ENCODE data around the gene ZIC2.
"Not testable (repeated sequence)": the region's sequence is repeated elsewhere in the genome, so short reads cannot be mapped to it uniquely, and the experiment has no call there.

Gene ZIC2

DNA sequence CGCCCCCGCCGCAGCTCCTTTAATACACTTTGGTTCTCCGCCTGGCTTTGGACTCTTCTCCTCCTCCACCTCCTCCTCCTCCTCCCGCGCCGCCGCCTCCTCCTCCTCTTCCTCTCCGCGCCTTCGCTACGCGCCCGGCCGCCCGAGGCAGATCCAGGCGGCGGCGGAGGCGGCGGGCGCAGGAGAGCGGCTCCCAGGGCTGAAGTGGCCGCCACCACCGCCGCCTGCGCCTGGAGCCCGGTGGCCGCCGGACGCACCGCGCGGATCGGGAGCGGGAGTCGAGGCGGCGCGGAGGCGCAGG, at the start of gene ZIC2:
Gene ZIC2, plus strand, starts transcription at position 50 of the 301 bp plus-strand sequence. CDS start 281 bp downstream, outside the sequence.
- ATAC-seq (no peak), DNase-seq (no peak)

DNA sequence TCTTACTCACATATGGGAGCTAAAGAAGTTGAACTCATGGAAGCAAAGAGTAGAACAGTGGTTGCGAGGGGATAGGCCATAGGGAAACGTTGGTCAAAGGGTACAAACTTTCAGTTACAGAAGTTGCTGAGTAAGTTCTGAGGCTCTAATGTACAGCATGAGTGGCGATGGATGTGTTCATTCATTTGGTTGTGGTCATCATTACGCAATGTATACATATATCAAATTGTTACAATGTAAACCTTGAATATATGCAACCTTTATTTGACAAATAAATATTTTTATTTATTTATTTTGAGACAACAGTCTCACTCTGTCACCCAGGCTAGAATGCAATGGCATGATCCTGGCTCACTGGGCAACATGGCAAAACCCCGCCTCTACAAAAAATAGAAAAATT, 48.7 kb upstream of the ZIC2 start:
- no peak for DNase-seq

GRCh38 chr13:99935772-99936171, 45.8 kb upstream of the ZIC2 start:
- DNase-seq (no peak), ATAC-seq (no peak)

More for the DNA sequence above, 48.7 kb upstream of the ZIC2 start:
- no peak for ATAC-seq

DNA sequence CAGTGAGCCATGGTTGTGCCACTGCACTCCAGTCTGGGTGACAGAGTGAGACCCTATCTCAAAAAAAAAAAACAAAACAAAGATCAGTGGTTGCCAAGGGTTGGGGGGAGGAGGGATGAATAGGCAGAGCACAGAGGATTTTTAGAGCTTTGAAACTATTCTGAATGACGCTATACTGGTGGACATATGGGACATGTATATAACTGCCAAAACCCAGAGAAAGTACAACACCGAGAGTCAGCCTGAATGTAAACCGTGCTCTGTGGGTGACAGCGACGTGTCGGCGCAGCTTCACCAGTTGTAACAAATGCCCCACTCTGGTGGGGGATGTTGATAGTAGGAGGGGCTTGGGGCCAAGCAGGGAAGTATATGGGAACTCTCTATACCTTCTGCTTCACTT, 42.9 kb upstream of the ZIC2 start:
- DNase-seq (no peak), ATAC-seq (no peak)

DNA sequence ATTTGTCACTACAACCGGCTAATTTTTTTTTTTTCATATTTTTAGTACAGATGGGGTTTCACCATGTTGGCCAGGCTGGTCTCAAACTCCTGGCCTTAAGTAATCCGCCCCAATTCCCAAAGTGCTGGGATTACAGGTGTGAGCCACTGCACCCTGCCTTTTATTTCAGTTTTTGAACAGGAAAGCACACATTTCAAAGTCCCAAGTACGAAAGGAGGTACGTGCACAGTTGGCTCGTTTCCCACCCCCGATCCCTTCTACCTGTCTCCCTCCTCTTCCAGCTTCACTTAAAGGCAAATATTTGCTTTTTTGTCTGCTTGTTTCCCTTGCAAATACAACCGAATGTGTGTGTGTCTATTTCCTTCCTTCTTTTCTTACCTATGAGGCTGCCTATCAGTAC, 40.5 kb upstream of the ZIC2 start:
- ATAC-seq, result no peak
- DNase-seq, result no peak

- ATAC-seq (no peak), DNase-seq (no peak)
Observed at GRCh38 chr13:99941911-99942310, 39.7 kb upstream of the ZIC2 start.

DNA sequence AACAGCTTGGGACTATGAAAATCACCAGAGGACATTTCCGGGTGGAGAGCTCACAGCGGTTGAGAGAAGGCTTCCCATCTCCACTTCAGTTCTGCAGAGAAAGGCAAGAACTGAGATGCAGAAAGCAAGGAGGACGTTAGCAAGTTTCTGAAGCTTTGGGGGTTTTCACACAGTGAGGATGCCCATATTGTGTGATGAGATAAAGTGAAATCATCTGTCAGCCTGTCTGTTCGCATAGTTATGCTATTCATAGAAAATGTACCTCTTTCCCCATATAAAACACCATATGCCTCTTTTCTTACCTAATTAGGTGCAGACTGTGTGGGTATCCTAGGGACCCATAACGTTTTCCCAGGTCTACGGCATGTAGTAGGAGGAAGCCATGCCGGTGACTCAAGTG, 37.5 kb upstream of the ZIC2 start:
- ATAC-seq, result no peak
- DNase-seq, result no peak

DNA sequence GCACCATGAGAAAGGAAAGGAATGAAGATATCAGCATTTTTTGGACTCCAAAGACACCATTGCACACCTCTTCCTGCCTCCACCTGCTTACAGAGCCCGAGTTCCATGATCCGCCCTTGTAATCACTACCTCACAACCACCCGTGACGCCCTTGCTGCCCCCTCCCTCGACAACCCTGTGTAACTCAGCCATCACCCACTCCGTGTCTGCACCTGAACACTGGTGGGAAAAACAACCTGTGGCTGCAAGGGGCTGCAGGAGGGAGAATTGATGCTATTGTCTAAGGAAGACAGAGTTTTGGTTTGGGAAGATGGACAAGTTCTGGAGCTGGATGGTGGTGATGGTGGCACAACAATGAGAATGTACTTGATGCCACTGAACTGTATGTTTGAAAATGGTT, 37.0 kb upstream of the ZIC2 start:
- ATAC-seq (no peak), DNase-seq (no peak)

GRCh38 chr13:99945515-99945914, 36.1 kb upstream of the ZIC2 start:
- not testable (repeated sequence) for DNase-seq, ATAC-seq

GRCh38 chr13:99947666-99948065, 33.9 kb upstream of the ZIC2 start:
- no peak for DNase-seq
- no peak for ATAC-seq

- DNase-seq (no peak), ATAC-seq (no peak)
Observed at GRCh38 chr13:99948411-99948810, 33.2 kb upstream of the ZIC2 start.

GRCh38 chr13:99948907-99949678, 32.5 kb upstream of the ZIC2 start:
- DNase-seq (no peak), ATAC-seq (no peak)

DNA sequence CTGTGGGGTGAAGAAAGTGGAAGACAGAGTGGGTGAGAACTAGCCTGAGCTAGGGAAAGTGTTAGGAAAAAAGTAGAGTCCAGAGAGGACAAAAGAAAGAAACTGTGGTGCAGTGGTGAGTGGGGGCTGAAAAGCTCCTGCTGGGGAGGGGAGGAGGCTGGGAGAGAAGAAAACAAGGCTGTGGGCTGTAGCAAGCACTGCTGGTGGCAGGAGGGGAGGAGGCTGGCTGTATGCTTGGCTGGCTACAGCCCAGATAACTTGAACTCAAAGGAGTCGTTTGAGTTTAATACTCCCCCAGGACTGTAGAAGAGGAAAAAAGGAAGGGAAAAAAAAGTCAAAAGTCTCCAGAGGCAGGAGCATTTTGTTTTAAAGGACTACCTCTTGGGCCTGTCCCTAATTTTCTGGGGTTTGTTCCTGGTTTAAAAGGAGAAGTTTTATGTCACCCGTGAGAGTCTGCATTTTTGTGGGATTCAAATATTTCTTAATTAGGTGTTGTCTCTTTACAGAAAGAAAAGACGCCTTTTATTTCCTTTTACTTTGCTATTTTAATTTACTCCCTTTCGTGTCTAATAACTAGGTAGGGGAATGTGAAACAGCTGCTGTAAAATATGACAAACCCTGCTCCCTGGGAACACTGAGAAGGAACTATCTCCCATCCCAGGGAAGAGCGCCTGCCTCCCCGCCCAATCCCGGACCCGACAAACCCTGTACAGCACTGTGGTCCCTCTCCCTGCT, 31.7 kb upstream of the ZIC2 start:
- ATAC-seq, result no peak
- no peak for DNase-seq

DNA sequence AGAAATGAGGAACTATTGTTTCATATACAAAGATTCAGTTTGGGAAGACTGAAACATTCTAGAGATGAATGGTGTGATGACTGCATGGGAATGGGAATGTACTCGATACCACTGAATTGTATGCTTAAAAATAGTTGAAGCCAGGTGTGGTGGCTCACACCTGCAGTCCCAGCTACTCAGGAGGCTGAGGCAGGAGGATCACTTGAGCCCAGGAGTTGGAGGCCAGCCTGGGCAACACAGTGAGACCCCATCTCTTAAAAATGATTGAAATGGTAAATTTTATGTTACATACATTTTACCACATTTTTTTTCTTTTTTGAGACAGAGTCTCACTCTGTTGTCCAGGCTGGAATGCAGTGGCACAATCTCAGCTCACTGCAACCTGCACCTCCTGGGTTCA, 29.9 kb upstream of the ZIC2 start:
- not testable (repeated sequence) for ATAC-seq, DNase-seq

DNA sequence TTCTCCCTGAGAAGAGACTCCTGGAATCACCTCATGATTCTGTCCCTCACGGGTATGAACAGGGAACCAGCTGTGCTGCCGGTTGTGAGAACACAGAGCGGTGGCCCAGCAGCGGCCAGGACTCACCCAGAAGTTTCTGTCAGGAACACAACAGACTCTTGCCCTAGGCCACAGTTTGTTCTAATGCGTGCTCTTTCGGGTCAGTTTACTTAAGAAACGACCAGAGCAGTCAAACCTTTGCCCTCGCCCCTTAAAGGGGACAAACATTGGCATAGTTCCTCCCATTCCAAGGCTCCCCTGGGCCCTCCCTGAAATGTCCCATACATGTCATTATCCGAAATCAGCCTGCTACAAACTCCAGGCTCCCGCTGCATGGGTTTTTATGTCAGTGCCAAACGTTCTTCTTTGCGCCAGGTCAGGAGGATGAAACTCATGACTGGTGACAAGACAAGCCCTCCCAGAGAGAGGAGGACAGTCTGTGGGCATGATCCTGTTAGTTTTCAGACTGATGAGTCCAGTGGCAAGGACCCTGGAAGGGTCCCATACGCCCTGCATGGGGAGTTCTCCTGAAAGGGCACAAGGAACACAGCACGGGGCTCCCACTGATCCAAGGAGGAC, 28.3 kb upstream of the ZIC2 start:
- no peak for ATAC-seq

GRCh38 chr13:99955107-99955746, 26.4 kb upstream of the ZIC2 start:
- ATAC-seq, result no peak
- no peak for DNase-seq

More for the DNA sequence above, 28.3 kb upstream of the ZIC2 start:
- DNase-seq, result no peak

DNA sequence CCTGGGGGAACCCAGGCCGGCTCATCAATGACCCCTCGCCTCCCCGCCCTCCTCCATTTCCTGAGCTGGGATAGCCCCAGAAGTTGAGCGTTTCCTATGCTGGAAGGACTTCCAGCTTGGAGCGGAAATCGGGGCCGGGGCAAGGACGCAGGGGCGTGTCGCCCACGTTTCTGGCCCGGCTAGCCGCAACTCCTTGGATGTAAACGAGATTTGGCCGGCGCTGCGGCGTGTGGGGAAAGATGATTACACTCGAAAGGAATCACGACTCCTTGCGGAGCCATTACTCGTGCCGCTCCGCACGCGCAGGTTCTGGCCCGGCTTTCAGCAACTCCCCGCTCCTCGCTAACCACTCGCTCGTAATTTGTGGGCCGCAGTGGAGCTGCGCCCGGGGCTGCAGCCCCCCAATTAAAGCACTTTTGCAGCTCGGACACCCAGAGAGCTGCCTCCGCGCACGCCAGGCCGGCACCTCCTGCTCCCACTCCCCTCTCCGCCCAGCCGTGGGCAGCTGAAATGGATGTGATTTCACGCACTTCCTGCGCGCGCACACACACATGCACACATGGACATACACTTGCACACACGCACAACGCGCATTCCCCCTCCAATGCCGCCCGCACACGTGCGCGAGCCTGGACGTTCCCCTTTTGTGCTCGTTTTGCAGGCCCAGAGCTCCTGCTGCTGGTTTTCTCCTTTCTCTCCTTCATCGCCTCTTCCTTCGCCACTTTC, 25.7 kb upstream of the ZIC2 start:
- ATAC-seq (no peak), DNase-seq (no peak)

DNA sequence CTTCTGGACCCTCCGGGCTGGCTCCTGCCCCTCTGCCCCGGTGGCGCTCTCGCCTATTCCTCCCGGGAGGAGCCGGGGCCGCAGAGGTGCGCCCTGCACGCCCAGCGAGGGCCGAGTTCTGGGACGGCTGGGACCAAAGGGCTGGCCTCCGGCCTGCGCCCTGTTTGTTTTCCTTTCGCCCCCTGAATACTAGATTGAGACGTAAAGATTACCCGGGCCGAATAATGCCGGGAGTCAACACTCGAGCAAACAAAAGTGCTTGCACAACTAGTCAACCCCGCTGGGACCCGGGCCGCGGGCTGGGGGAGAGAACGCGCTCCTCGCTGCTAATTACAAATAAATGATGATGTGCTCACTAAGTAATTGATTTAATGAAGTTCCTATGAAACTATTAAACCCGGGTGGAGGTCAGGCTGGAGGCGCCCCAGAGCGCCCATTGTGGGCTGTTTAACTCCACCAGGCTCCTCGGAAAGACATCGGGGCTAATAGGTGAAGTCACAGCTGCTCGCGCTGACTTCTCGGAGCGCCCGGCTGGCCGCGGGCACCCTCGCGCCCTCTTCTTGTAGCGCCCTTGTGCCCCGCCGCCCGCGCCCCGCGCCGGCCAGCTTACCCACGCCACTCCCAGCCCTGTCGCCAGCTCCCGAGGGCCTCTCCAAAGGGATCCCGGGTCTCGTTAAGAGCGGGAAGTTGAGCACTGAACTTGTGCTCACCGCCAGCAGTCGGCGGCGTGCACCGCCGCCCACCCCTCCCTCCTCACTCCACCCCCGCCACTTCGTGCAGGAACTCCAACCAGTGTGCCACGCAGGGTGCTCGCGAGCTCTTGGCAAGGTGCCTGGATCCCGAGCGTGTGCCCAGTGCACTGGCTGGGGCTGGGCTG, 24.9 kb upstream of the ZIC2 start:
- ATAC-seq (peak; percentile 29), DNase-seq (no peak)

- ATAC-seq (no peak), DNase-seq (no peak)
Observed at GRCh38 chr13:99958406-99959126, 23.0 kb upstream of the ZIC2 start.

DNA sequence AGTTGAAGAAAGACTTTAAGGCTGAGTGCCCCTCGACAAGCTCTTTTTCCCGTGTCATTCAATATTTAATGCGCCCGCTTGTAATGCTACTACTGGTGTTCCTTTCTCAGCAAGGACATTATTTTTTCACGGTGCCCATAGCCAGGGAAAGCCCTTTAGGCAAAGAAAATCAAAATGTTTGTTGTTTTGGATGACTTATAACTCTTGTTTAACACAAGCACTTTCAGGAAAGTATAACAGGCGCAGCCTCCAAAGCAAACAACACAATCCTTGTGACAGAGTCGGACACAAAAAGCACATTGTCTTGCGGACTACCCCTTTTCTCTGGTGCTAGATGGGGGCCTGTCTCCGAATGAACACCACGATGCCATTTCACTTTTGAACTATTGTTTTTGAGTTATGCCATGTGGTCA, 22.5 kb upstream of the ZIC2 start:
- no peak for ATAC-seq
- no peak for DNase-seq
